Motor neuron (in vitro differentiated cells): ENCODE data around the gene ROBO2. TPM values are rescaled to one million over a fixed set of nuclear protein-coding genes. Genes with fewer than 3 reads are reported as not detected.
A peak's percentile ranks its signal among the peaks of the same experiment; 100 is the strongest.

Source experiments
- ATAC-seq, 8 experiments: fragments of 200-7000 bp; cut with Tn5 transposase; replicated peaks in 6 of 8; 2 replicates each; pipeline ENCODE4 v1.8.0; 2021; ENCODE audit warnings: mild to moderate bottlenecking in 8 of 8, moderate library complexity in 8 of 8
- H3K27ac ChIP-seq, 2 donors: fragments of 250-450 bp; sonication (Bioruptor Pico); 2 replicates each; pipeline ENCODE4 v1.9.0; 2021; ENCODE audit warnings: antibody characterized with exemption in 2 of 2, mild to moderate bottlenecking in 2 of 2, moderate library complexity in 1 of 2
- H3K4me1 ChIP-seq, 2 donors: fragments of 250-450 bp; sonication (Bioruptor Pico); replicated peaks in 1 of 2; 2 replicates each; pipeline ENCODE4 v1.6.1; 2021; ENCODE audit warnings: antibody characterized with exemption in 2 of 2, mild to moderate bottlenecking in 2 of 2, moderate library complexity in 1 of 2
- H3K4me3 ChIP-seq, 5 donors: fragments of 250-450 bp; sonication (Bioruptor Pico); 2 replicates each; pipeline ENCODE4 v1.9.0; 2021; ENCODE audit warnings: antibody characterized with exemption in 5 of 5, mild to moderate bottlenecking in 5 of 5, moderate library complexity in 4 of 5
- WGBS, 10 experiments: fragments of 450-650 bp; shearing (Covaris generic); methylation state at CpG; one replicate each; pipeline ENCODE4 v1.0.0; 2022; 5-methylcytosine and 5-hydroxymethylcytosine counted together
- in situ Hi-C, 9 experiments: fragments of 400-800 bp; cut with MboI; loops; one replicate each; pipeline ENCODE4 v1.15.0; 2021; ENCODE audit warnings: low sequenced_read_pairs in 9 of 9, low pct_unique_long_range_greater_than_20kb in 2 of 9; ENCODE audit not compliant: unreplicated experiment in 9 of 9
- total RNA-seq, 8 experiments: library from RNA; unstranded; fragments of 300-600 nt; gene quantifications; 2 replicates each; pipeline versions ENCODE4 v1.2.3 to v1.2.4, GENCODE V29; 2022

The ROBO2 gene
- total RNA-seq, 8 experiments from 2014 or later = 28.3 to 127 (median 41.2) TPM

GRCh38 chr3:77475507-77475906 lies 435.6 kb downstream of the ROBO2 start:
- ATAC-seq = peak in 3 of 8 experiments; percentile 21 to 50 (median 39)
- 20 to 46% (median 29%) methylated on average over 1 to 2 of the region's 2 CpGs; no CpG with 5 or more reads in 5 of the 10 experiments for WGBS, 10 experiments
- peaks cover 8 to 13% of the 10 kb centered on the region in 2 donors for H3K4me1 ChIP-seq
- H3K4me3 ChIP-seq = no peak overlapping the region
- H3K27ac ChIP-seq = no peak overlapping the region
- in situ Hi-C loops = no loop called here

- no peak overlapping the region for H3K27ac ChIP-seq
- in situ Hi-C loops = no loop called here
- no peak overlapping the region for H3K4me3 ChIP-seq
- ATAC-seq = no peak
- H3K4me1 ChIP-seq = peaks cover 8 to 13% of the 10 kb centered on the region in 2 donors
Observed at GRCh38 chr3:77479021-77479420, 439.1 kb downstream of the ROBO2 start.

GRCh38 chr3:77489216-77489615 lies 449.3 kb downstream of the ROBO2 start:
- in situ Hi-C loops = no loop called here
- 0 to 67% (median 6%) methylated on average over 1 of the region's 1 CpG; no CpG with 5 or more reads in 4 of the 10 experiments for WGBS, 10 experiments
- Histone ChIP-seq H3K4me1 (no peaks in the 10 kb centered on the region), H3K27ac (no peak overlapping the region), H3K4me3 (no peak overlapping the region)
- no peak for ATAC-seq

- ATAC-seq = no peak
Observed at GRCh38 chr3:77491961-77492360, 452.1 kb downstream of the ROBO2 start.

GRCh38 chr3:77500721-77501120 lies 460.8 kb downstream of the ROBO2 start:
- in situ Hi-C loops = no loop called here
- no peak overlapping the region for H3K27ac ChIP-seq
- H3K4me3 ChIP-seq = no peak overlapping the region
- peaks cover 0 to 13% of the 10 kb centered on the region in 2 donors for H3K4me1 ChIP-seq
- WGBS, 10 experiments = 0 to 100% (median 89%) methylated on average over 1 to 2 of the region's 2 CpGs; no CpG with 5 or more reads in 3 of the 10 experiments
- no peak for ATAC-seq

More at GRCh38 chr3:77491961-77492360, 452.1 kb downstream of the ROBO2 start:
- H3K27ac ChIP-seq = no peak overlapping the region
- 0 to 100% (median 86%) methylated on average over 1 of the region's 1 CpG for WGBS, 10 experiments
- in situ Hi-C loops = no loop called here
- H3K4me1 ChIP-seq = peaks cover 0 to 13% of the 10 kb centered on the region in 2 donors
- no peak overlapping the region for H3K4me3 ChIP-seq

- Histone ChIP-seq H3K27ac (no peak overlapping the region), H3K4me3 (no peak overlapping the region), H3K4me1 (no peaks in the 10 kb centered on the region)
- no peak for ATAC-seq
- in situ Hi-C loops = no loop called here
- 27 to 100% (median 93%) methylated on average over 1 to 5 of the region's 5 CpGs; no CpG with 5 or more reads in 2 of the 10 experiments for WGBS, 10 experiments
Observed at GRCh38 chr3:77506384-77506783, 466.5 kb downstream of the ROBO2 start.

GRCh38 chr3:77513542-77513941 lies 473.6 kb downstream of the ROBO2 start:
- WGBS, 10 experiments = 2 to 44% (median 18%) methylated on average over 1 to 5 of the region's 5 CpGs
- ATAC-seq = peak in 5 of 8 experiments; percentile 23 to 77 (median 66)
- Histone ChIP-seq H3K4me3 (no peak overlapping the region), H3K4me1 (peaks cover 0 to 4% of the 10 kb centered on the region in 2 donors), H3K27ac (no peak overlapping the region)
- in situ Hi-C loops = no loop called here

- peaks cover 0 to 4% of the 10 kb centered on the region in 2 donors for H3K4me1 ChIP-seq
- H3K4me3 ChIP-seq = no peak overlapping the region
- H3K27ac ChIP-seq = no peak overlapping the region
- in situ Hi-C loops = no loop called here
- ATAC-seq = no peak
Observed at GRCh38 chr3:77514766-77515165, 474.9 kb downstream of the ROBO2 start.

- Histone ChIP-seq H3K4me3 (no peak overlapping the region), H3K4me1 (peaks cover 0 to 12% of the 10 kb centered on the region in 2 donors), H3K27ac (no peak overlapping the region)
- in situ Hi-C loops = no loop called here
- no peak for ATAC-seq
- 22 to 79% (median 55%) methylated on average over 1 to 3 of the region's 3 CpGs for WGBS, 10 experiments
Observed at GRCh38 chr3:77524463-77524862, 484.6 kb downstream of the ROBO2 start.

GRCh38 chr3:77524946-77525682 lies 485.2 kb downstream of the ROBO2 start:
- Histone ChIP-seq H3K27ac (no peak overlapping the region), H3K4me1 (peaks cover 0 to 12% of the 10 kb centered on the region in 2 donors), H3K4me3 (no peak overlapping the region)
- ATAC-seq = no peak
- 20 to 88% (median 47%) methylated on average over 2 to 3 of the region's 3 CpGs; no CpG with 5 or more reads in 1 of the 10 experiments for WGBS, 10 experiments
- in situ Hi-C loops = no loop called here

- 0 to 75% (median 50%) methylated on average over 1 to 4 of the region's 4 CpGs; no CpG with 5 or more reads in 1 of the 10 experiments for WGBS, 10 experiments
- Histone ChIP-seq H3K4me1 (peaks cover 0 to 12% of the 10 kb centered on the region in 2 donors), H3K4me3 (no peak overlapping the region), H3K27ac (no peak overlapping the region)
- in situ Hi-C loops = no loop called here
- ATAC-seq = peak in 5 of 8 experiments; percentile 48 to 69 (median 58)
Observed at GRCh38 chr3:77526573-77527113, 486.7 kb downstream of the ROBO2 start.

- no peak overlapping the region for H3K27ac ChIP-seq
- H3K4me3 ChIP-seq = no peak overlapping the region
- in situ Hi-C loops = no loop called here
- 46 to 100% (median 86%) methylated on average over 1 of the region's 1 CpG; no CpG with 5 or more reads in 1 of the 10 experiments for WGBS, 10 experiments
- no peak for ATAC-seq
- peaks cover 0 to 12% of the 10 kb centered on the region in 2 donors for H3K4me1 ChIP-seq
Observed at GRCh38 chr3:77529522-77529921, 489.6 kb downstream of the ROBO2 start.

GRCh38 chr3:77530870-77531269 lies 491.0 kb downstream of the ROBO2 start:
- H3K27ac ChIP-seq = no peak overlapping the region
- H3K4me3 ChIP-seq = no peak overlapping the region
- peak in 2 of 8 experiments; percentile 50 to 61 for ATAC-seq
- peaks cover 0 to 7% of the 10 kb centered on the region in 2 donors for H3K4me1 ChIP-seq
- 11 to 100% (median 90%) methylated on average over 1 to 4 of the region's 4 CpGs; no CpG with 5 or more reads in 3 of the 10 experiments for WGBS, 10 experiments
- in situ Hi-C loops = no loop called here
